Hypothalamus (tissue), 51 donors: ENCODE measurements around the gene TMEM127.
"Not testable (repeated sequence)": the region's sequence is repeated elsewhere in the genome, so short reads cannot be mapped to it uniquely, and the experiment has no call there.

Experiments
- DNase-seq, 51 donors: peaks; one replicate each; lab custom pipeline; 2025; lab: John Stamatoyannopoulos, UW

The TMEM127 gene

DNA sequence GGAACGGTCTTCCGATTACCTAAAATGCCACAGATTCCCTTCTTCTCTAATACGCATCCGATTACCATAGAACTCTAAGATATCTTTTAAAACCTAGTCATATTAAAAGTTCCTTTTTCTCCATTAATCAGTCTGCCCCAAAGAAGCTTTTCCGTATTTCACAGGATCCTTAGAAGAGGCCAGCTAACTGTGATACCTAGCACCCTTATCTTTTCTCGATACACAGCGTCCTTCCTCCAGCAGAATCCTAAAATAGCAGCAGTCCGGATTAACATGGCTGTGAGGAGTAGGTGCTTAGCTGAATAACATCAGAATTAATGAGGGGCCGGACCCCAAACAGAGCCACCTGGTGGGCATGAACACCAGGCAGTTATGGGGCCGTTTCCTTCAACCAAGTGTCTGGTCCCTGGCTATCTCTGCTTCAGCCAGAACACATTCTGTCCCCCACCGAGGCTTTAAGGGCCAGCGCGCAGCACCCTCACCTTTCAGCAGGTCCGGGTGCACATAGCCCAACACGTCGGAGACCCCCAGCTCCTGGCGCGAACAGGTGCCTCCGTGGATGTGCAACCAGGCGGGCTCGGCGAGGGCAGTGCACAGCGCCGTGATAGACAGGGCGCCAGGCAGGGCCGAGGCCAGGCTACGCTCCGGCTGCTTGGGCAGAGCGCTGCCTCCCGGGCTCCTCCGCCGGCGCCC is 995 bp downstream of the TMEM127 start:
- peak in 13 of 51 donors; percentile 13 to 60 (median 30) for DNase-seq

DNA sequence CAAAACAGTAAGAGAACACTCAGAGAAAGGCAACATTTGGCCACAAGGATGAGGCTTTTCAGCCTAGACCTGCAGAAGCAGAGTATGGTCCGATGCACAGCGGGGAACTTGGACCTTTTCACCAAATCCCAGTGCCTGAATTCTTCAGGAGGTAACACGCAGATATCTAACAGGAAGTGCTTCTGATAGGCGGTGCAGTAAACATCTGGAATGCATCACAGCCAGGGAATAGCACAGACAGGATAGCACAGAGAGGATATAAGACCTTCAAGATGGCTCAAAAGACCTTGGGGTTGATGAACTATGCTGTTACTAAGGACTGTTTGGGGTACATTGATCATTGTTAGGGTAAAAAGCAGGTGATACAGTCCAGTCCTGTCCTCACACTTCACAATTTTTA is 1.7 kb downstream of the TMEM127 start:
- DNase-seq, result no peak

DNA sequence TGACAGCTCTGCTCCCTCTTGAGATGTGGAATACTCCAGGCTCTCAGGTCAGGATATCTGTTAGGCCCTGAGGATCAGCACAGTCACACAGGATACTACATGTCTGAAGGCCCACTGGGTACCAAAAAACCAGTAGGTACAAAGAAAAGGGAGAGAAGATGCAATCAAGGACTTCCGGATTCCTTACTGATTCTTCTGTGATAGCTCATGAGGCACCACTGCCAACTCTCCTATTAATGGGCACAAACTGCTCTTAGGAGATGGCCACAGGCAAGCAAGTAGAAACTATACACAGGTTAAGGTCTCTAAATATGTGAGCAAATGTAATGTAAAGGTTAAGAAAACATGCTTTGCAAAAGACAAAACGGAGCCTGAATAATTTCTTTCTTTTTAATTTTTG is 3.5 kb downstream of the TMEM127 start:
- no peak for DNase-seq

DNA sequence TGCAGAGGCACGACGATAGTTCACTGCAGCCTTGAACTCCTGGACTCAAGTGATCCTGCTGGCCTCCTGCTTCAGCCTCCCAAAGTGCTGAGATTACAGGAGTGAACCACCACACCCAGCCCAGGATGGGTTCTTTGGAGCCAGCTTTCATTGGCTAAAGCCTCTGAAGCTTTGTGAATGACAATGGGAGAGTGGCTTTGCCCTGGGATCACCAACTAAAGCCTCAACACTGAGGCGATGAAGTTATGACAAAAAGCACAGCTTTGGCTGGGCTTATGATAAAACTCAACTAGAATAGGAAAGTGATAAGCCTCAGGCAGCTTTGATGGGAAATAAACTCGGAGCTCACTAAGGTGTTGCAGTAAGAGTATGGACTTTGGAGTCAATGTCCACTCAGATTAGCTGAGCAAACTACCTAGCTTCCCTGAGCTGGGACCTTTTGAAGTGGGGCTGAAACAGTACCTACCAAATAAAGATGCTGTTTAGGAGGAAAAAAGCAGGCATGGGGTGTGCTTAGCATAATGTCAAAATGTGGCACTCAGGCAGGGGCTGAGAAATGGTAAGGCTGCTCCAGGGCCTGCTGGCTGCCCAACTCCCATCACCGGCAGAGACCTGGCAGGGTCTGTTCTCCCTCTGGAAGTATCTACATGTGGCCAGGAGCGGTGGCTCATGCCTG is 4.3 kb downstream of the TMEM127 start:
- no peak for DNase-seq

DNA sequence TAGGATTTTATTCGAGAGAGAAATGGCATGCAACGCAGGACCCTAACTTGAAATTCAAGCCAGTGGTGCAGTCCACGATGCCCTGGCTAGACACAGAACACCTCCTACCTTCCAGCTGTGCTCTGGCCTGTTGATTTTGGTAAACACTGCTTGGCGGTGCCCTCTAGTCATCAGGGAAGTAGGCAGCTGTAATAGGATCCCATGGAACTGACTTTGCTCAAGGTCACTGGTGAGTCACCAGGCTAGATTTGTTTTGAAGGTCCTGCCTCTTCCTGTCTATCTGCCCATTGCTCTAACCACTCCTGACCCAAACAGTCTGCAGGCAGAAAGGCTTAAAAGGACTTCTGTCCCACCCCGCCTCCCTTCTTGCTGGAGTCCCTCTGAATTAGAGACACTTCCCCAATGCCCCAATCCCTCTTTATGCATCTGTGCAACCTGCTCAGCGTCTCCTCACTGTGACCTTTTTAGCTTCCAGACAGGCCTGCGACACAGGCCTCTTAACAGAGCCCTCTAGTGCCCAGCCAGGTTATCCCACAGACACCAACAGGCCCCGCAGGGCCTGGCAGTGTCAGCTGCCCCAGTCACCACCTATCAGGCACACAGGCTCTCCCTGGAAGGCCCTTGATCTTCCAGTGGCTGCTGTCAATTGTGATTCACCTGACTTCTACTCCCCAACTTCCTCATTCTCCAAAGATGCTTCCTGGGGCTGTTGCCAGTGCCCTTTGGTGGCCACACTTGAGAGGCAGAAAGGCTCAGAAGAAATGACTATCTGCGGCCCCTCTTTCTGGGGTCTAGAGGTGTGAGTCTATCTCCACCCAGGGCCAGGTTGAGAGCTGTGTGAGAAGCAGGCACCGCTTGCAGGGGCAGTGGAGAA is 5.2 kb downstream of the TMEM127 start:
- DNase-seq, result peak in 21 of 51 donors; percentile 9 to 46 (median 24)

DNA sequence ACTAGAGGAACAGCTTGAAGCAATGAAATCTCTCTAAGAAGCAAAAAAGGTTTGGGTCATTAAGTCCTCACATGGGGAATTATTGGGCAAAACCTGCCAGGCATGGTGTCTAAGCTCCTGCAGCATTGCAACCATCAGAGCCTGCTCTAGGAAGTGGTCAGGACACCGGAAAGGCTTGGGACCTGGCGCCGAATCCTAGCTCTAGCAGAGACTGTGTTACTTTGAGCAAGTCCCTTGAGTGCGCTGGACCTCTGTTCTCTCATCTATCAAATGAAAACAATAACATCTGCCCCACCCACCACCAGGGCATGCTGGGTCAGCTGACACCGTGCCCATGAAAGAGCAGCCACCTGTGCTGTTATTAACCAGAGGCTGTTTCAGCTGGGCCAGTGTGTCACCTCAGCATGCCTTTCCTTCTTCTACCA is 6.3 kb downstream of the TMEM127 start:
- DNase-seq, result no peak

DNA sequence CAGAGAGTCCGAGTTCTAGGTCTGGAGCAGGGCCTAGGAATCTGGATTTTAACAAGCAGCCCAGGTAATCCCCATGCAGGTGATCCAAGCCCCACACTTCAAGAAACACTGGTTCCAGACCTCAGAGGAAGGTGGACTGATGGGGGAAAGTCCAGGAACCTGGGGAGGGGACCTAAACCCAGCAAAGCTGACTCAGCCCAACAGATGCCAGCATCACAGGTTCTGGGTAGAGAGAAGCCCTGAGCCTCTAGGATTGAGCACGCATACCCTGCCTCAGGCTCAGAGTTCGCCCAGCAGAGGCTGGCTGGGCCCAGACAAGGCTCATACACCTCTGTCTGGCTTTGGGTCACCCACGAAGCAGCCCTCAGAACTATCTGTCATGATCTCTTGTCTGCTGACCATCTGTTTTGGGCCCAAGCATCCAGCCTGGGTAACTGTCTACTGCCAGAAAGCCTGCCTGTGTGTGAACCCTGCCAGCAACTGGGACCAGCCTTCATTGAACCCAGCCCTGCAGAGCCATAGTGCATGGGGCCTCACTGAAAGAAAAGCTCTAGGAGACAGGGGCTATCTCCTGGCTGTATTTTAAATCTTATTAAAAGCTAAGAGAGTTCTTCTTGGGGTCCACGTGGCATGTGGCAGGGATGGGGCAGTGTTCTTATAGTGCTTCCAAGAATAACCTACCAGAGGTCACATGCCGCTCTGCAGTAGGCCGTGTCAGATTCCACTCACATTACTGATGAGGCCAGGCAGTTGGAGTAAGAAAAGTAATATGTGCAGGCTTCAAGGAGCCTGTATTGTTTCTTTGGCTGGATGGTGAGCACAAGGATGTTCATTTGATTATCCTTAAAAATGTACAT is 7.4 kb downstream of the TMEM127 start:
- DNase-seq, result no peak

DNA sequence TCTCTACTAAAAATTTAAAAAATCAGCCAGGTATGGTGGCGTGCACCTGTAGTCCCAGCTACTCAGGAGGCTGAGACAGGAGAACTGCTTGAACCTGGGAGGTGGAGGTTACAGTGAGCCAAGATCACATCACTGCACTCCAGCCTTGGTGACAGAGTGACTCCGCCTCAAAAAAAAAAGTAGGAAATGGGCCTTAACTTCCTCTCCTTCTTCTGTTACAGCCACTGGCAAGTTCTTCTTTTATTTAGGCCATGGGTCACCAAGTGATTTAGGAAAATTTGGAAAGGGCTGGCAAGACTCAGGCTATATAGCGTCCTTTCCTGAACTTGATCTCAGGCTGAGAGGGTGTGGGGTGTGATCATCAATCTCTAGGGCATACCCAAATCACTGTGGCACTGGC is 8.1 kb downstream of the TMEM127 start:
- DNase-seq, result not testable (repeated sequence)

DNA sequence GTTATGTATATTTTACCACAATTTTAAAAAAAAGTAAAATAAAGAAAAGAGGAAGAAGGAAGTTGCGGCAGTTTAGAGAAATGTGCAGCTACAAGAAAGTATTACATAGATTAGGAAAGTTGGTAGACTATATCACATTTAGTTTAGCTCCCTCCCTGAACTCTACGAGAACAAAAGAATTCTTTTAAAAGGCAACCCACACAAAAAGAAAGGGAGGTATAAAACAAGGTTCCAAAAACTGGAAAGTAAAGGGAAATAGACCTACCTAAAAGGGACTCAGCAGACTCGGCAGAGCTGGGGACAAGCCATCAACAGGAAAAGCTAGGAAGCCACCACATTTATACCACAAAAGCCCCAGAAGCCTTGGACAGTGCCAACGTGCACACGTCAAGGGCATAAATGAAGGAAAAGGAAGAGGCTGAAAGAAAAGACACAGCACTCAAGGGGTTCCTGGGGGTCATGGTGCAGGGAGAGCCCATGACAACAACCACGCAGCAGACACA is 9.1 kb downstream of the TMEM127 start:
- DNase-seq, result no peak

DNA sequence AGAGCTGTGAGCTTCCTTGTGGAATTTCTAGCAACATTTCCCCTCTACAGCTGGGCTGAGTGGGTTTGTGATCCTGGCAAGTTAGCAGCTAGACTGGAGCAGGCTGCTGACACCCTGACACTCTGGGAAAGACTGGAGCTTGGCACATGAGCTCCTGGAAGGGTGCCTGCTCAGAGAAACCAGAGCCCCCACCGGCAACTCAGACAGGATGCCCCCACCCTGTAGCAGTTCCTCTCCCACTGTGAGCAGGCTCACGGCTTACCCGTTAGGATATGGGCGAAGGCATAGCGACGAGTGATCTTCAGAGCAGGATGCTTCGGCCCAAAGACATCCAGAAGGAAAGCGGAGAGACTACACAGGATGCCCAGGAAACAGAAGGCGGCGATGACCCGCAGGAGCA is 11.2 kb downstream of the TMEM127 start:
- DNase-seq, result peak in 1 of 51 donors; percentile 15

DNA sequence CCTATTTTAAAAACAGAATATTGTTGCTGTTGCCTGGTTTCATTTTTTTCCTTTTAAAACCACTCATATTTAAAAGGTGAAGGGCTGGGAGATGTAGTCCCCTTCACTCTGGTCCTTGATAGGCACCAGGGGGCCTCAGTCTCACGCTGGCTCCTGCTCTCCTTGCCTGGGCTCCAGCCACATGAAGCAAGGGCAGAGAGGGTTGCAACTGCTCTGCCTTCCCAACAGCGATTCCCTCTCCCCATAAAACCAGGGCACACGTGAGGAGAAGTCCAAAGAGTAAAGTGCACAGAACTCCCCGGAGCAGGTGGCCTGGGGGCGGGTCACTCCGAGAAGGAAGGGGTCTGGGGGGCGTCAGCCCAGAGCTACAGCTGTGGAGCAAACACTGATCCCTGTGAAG is 12.8 kb downstream of the TMEM127 start:
- no peak for DNase-seq

DNA sequence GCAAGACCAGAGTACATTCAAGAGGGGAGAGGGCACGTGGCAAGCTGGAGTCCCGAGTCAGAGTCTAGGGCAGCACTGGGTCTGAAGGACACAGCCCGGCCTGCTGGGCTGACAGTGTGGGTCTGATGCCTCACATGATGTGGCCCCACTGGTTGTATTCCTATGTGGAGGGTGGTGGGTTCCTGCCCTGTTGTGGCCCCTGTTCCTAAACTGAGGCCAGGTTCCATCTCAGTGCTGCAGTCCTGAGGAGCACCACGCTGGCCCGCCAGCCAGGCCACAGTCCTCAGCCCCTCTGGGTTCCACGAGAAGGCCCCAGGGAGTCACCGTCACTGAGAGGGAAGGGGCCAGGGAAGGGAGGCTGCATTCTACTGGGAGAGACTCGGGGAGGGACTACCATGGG is 13.3 kb downstream of the TMEM127 start:
- no peak for DNase-seq

DNA sequence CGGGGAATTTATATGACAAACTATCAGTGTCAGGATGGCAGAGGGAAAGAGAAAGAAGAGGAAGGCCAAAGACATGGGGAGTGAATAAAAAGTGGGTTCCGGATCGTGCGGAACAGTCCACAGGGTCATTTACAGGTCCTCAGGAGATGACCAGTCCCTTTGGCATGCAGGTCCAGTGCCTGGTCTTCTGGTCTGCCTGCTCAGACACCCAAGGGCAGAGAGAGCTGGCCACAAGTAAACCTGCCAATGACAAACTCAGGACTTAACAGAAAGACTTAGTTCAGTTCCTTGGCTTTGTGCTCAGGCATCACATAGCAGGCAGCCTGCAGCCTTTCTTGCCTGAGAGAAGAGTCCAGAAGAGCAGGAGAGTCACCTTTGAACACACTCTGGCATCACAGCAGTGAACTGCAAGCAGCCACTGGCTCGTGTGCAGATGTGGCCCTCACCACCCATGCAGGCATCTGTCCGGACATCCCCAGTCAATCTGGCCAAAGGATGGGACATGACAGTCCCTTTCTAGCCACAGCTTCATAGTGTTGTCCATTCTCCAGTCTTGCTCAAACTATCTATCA is 14.0 kb downstream of the TMEM127 start:
- DNase-seq, result peak in 26 of 51 donors; percentile 12 to 78 (median 39)

DNA sequence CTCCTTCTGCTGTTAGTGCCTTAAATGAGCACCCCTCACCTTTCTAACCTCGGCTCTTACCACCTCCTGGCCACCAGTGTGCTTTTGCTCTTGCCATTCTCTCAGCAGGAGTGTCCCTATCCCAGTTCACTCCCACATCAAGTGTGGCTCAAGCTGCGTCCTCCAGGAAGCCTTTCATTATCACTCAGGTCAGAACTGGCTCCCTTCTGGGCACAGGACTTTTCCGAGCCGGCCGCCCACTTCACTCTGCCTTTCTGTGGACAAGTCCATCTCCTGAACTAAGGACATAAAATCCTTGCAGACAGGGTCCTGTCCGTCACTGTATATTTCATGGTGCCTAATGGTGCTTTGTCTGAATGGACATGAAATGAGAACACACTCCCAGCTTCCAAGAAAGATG is 15.6 kb downstream of the TMEM127 start:
- DNase-seq, result no peak

DNA sequence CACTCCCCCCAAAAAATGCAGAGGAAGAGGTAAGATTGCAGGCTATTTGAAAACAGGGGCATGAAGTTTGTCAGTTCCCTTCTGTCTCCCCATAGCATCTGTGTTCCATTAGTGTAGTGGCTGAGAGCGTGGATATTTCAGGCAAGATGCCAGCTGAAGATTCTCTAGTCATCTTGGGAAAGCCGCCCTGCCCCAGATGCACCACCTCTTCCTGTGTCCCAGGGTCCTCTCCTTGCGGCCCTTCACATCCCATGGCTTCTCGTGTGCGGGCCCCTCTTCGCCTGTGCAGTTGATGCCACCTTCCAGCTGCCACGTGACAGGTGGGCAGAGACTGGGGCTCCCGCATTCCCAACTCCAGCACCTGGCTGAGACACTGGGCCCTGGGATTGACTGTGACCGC is 16.1 kb downstream of the TMEM127 start:
- DNase-seq, result no peak

DNA sequence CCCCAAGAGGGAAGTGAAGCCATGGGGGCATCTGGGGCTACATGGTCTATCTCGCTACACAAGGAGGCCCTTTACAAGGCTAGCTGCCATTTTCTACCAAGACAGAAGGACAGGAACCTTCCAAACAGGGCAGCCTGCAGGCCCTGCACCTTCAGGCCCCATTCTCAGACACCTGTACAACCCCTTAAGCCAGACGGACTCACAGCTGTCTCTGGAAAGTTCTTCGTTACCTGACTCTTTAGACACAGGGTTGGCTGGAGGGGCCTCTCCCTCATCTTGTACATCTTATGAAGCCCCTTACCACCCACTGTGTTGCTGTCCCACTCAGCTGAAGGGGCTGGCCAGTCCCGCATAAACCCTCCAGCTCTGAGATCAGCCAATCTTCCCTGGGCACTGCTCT is 17.2 kb downstream of the TMEM127 start:
- DNase-seq, result no peak

DNA sequence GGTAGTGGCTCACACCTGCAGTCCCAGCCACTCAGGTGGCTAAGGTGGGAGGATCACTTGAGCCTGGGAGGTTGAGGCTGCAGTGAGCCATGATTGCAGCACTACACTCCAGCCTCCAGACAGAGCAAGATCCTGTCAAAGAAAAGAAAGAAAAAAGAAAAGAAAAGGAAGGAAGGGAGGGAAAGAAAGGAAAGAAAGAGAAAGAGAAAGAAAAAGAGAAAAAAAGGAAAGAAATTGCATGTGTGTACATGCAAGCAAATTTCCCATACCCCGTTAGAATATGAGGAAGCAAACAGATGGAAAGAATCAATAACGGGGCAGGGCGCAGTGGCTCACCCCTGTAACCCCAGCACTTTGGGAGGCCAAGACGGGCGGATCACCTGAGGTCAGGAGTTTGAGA is 17.9 kb downstream of the TMEM127 start:
- DNase-seq, result no peak

DNA sequence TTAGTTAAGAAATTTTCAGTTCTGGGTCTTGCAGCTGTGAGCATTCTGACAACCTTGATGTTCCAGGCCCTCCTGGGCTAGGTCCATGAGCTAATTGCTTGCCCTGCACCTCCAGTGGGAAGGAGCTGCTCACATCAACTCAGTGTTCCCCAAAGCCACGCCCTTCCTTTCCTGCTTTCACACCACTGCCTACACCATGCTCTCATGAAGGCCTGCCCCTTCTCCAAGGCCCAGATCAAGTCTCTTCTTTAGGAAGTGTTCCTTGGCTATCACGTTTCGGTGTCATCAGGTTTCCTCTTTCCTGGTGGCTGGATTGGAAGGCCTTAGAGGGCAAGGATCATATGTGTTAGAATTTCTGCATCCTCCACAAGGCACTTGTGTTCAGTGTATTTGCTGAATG is 18.8 kb downstream of the TMEM127 start:
- DNase-seq, result no peak

DNA sequence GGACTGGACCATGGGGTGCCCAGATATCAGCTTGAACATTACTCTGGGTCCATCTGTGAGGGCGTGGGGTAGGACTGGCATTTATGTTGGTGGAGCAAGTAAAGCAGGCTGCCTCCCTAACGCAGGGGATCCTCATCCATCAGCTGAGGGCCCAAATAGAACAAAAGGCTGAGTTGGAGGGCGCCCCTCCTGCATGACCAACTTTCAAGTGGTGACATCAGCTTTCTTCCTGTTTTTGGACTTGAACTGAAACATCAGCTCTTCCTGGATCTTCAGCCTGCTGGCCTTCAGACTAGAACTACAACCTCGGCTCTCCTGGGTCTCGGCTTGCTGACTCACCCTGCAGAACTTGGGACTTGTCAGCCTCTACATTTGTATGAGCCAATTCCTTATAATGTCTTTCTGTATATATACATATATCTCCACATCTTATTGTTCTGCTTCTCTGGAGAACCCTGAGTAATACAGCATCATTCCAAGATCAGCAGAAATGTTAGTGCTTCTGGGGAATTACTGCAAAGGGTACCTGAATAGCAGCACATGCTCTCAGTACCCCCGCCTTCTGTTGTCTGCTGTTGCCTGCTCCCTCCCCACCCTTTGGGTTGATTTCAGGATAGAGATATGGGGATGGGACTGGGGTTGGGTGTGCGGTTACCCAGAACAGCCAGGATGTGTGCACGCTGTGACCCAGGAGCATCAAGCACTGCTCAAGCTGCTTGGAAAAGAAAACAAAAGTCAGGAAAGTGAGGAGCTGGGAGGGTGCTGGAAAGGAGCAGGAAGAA is 20.0 kb downstream of the TMEM127 start:
- no peak for DNase-seq
